ENCODE measurements around the gene ZNF469. TPM values are rescaled to one million over a fixed set of nuclear protein-coding genes. Genes with fewer than 3 reads are reported as not detected.
"Not testable (repeated sequence)": the region's sequence is repeated elsewhere in the genome, so short reads cannot be mapped to it uniquely, and the experiment has no call there.

Gene ZNF469
- polyA plus RNA-seq, 3 donors, result 1.3 to 1.9 (median 1.7) TPM

DNA sequence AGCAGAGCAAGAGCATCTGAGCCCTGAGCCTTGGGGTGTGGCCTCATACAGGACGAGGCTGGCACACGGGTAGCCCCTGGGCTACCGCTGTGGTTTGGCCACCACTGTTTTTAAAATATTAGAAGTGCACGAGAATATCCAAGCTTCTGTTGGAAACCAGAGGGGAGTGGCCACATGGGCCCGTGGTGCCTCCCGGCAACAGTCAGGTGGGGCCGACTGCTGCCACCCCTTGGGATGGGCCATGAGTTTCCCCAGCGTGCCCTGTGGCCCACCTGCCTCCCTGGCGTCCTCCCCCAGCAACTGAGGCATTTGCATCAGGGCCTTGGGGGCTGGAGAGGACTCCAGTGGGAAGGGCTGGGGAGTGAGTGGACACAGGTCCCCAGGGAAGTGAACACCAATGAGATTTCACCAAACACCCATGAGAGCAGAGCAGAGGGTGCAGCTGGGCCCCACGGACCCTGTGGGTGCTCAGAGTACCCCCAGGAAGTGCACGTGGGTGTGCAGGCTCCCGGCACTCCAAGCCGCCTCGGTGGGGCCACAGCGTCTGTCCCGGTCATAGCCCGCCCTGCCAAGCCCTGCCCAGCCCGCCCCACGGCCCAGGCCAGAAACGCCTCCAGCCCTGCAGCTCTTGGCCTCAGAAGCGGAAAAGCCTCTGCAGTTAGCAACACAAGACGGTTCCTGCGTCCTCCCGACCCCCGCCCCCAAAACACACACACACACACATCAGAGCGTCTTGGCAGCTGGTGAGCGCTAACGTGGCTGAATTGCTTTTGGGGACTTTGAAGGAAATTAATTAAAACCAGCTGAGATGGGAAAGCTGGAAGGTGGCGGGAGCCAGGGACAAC lies 22.7 kb downstream of the ZNF469 start:
- no peak for DNase-seq

DNA sequence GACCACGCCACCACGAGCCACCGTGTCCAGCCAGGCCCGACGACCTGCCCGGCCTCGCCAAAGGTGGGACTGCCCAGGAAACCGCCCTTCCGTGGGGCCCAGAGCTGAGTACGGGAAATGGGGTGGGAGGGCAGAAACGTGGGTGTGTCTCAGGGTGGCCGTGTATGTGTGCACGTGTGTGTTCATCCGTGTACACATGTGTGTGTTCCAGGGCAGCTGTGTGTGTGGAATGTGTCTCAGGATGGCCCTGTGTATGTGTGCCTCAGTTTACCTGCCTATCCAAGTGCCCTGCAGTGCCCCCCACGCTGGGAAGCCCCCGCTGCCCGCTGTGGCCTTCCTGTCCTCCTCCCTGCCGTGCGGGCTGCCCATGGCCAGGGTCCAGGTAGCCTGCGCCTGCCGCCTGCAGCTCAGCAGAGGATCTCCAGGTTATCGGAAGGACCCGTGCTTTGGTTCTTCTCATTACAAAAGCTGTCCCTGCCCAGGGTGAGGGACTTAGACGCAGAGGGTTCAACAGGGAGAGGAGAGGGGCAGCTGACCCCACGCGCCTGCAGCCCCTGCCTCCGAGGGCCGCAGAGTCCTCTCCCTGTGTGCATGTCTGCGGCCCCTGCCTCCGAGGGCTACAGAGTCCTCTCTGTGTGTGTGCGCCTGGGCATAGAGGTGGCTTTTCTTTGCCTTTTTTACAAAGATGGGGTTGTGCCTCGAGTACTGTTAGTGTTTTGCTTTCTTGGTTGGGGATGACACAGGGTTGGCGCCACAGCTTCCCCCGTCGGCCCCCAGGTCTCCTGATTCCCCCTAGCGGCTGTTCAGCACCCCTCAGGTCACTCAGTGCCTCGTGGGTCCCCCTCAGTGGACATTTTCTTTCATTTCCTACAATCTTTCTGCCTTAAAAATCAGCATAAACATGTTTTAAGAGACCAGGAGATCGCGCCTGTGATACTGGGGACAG lies 23.6 kb downstream of the ZNF469 start:
- no peak for DNase-seq

DNA sequence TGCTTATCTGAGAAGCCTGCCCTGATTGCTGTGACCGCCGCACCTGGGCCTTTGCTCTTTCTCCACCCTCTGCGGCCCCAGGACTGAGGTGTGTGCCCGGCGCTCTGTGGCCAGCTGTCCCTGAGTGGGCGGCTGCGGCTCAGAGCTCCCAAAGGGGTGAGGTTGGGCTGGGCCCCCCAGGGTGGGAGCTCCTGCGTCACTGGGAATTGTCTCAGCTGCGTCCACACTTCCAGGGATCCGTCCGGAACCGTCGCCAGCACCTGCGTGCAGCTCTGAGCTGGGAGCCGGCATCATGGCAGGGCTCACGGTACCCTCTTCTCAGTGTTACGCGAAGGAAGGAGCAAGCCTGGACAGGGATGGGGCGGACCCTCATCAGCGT lies 24.3 kb downstream of the ZNF469 start:
- no peak for DNase-seq

DNA sequence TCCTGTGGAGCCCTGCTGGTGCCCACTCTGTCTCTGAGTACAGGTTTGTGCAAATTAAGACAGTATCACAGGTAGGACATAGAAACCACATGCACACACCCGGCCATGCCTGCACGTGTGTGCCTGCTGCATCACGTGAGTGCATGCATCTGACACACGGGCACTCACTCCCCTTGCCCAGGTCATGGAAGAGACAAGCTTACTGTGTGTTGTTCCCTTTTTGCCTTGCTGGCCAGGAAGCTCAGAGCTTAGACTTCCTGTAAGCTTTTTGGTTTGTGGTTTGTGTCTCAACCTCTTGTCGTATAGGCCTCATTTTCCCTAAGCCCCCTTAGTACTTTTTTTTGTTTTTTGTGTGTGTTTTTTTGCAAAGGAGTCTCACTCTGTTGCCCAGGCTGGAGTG lies 25.0 kb downstream of the ZNF469 start:
- DNase-seq, result no peak

DNA sequence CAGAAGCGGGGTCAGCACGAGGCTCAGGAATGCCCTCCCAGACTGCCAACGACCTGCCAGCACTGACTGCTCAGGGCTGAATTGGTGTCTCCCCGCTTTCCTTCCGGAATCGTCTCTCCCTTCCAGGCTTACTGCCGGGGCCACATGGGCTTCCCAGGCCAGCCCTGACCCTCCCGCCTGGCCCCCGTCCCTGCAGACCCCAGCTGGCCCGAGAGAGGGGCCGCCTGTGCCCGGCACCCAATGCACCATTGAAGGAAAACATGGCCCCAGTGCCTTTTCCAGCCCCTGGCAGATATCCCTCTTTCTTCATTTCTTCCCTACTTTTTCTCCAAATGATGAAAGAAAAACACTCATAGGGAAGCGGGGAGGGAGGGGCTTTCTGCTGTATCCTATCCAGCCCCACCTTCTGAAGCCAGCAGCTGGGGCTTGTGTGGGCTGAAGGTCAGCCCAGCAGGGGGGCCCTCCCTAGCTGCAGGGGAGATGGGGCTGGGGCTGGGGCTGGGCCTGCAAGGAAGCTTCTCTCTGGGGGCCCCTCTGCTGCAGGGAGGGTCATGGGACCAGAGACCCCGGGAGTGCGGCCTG lies 25.9 kb downstream of the ZNF469 start:
- no peak for DNase-seq

DNA sequence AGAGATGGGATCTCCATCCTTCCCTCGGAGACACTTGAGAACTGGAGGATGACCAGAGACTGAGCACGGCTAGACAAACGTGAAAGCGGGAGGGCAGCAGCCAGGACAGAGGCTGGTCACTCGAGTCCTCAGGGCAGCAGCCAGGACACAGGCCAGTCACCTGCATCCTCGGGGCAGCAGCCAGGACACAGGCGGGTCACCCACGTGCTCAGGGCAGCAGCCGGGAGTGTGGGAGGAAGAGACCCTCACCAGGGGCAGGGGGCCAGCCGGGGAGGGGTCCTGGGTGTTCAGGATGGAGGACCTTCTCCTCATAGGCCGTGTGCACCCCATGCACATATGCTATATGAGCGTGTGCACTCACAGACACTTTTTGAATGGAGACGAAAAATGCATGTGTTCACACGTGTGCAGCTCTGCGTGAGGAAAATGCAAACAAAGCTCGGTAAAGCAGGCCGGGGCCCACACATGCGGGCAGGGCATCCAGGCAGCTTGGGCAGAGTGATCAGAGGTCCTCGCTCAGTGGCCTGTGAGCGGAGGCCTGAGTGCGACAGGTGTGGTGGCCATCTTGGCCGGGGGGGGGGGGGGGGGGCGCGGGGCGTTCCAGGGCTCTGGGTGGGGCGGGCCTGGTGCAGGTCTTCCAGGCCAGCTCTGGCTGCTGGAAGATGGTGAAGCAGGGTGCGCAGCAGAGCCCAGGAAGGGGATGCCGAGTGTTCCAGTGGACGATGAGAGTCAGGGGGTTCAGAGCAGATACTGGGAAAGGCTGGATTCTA lies 26.7 kb downstream of the ZNF469 start:
- DNase-seq, result no peak

DNA sequence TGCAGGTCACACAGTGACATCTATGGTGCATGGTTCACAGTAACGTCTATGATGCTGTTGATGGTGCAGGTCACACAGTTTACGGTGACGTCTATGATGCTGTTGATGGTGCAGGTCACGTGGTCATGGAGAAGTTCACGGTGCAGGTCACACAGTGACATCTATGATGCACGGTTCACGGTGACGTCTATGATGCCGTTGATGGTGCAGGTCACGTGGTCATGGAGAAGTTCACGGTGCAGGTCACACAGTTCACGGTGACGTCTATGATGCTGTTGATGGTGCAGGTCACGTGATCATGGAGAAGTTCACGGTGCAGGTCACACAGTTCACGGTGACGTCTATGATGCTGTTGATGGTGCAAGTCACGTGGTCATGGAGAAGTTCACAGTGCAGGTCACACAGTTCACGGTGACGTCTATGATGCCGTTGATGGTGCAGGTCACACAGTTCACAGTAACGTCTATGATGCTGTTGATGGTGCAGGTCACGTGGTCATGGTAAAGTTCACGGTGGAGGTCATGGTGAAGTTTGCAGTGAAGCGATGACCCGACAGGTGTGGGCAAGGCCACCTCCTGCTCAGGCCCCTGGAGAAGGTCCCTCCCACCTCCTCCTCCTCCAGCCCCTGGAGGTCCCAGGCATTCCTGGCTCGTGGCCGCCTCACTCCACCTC lies 27.7 kb downstream of the ZNF469 start:
- not testable (repeated sequence) for DNase-seq

DNA sequence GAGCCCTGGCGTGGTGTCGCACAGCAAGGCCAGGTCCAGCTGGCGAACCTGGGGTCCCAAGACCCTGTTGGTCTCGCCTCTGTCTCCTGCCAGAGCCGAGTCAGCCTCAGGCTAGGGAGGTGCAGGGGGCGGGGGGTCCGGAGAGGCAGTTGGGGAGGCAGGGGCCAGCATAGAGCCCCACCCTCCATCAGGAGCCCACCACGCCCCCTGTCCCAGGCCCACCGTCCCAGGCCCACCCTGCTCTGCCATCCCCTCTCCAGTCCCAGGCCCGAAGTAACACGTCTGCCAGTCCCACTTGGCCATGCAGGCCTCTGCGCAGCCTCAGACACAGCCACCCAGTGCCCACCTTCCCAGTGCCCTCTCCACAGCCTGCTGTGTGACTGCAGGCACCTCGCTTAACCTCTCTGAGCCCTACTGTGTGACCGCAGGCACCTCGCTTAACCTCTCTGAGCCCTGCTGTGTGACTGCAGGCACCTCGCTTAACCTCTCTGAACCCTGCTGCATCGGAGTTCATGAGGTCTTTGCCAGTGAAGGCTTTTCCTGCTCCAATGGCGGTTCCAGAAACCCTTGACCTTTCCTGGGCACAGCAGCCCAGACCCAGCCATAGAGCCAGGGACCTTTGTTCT lies 29.3 kb downstream of the ZNF469 start:
- no peak for DNase-seq

DNA sequence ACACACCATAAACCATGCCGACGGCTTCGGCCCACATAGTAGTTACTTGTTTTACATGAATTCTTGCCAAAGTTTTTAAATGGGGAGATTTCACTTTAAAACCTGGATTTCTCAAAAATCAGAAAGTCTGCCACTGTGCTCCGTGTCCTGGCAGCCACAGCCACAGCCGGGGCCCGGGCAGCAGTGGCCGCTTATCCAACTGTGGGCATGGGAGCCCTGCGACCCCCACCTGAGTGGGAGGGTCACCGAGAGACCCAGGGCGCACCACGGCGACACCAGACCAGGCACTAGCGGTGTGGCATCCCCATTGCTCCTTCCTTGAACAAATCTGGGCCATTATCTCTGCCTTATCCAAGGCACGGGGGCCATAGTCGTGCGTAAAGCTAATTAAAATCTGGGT lies 30.0 kb downstream of the ZNF469 start:
- DNase-seq, result no peak

DNA sequence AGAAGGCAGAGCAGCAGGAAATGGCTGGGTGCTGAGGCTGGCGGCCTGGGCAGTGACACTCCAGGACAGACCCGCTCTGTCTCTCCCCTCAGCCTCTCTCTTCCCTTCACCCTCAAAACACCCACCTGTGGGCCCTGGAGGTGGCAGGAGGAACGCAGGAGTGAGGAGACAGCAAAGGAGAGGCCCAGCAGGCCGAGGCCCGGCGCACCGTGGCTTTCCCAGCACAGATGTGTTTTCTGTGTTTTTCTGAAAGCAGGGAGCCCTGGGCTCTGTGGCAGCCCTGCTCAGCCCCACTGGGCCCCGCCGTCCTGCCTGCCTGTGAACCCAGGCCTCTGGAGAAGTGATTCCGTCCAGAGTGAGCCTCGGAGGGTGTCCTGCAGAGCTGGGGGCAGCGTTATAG lies 30.5 kb downstream of the ZNF469 start:
- DNase-seq, result no peak

DNA sequence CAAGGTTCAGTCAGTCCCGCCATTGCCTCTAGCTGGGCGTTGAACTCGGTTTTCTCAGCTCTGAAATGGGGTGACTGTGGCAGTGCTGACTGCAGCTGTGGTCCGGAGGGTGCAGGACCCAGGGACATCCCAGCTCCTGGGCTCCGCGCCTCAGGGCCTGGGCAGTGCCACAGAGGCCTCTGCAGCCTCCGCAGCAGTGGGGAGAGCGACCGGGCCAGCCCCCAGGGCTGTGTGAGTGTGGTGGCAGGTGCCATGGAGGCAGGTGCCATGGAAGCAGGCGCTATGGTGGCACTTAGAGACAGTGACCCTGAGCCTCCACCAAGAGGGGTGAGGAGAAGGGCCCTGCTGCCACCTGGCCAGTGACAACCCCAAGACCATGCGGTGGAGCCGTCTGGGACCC lies 30.9 kb downstream of the ZNF469 start:
- no peak for DNase-seq

DNA sequence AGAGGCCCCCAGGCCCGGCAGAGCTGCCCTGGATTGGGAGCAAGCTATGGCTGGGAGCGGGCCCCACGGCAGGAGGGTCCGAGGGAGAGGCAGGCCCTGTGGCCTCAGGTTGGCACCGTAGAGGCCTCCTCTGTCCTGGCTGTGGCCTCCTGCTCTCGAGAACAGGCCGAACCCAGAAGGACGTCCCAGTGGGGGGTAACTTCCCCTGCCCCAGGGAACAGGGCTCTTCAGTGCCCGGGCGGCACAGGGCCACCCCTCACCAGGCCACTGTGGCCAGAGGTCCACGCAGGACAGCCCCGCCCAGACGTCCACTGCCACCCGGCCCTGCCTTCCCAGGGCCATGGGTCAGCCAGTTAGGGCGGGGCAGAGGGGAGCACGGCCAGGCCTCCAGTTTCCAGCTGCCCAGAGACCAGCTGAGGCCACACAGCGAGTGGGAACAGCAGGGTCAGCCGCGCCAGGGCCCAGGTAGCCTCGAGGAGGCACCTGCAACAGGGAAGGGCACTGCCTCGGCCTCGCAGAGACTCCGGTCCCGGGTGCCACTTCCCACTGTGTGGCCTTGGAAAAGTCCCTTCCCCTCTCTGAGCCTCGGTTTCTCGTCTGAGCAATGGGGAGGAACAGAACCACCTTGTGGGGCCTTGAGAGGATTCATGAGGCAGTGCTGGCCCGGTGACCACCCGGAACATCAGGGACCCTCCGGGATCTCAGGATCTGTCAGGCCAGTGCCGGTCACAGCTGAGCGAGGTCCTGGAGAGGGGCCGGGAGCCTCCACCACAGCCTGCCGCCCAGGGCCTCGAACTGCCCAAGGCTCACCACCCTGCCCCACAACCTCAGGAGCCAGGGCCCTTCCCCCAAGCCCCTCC lies 32.0 kb downstream of the ZNF469 start:
- no peak for DNase-seq

DNA sequence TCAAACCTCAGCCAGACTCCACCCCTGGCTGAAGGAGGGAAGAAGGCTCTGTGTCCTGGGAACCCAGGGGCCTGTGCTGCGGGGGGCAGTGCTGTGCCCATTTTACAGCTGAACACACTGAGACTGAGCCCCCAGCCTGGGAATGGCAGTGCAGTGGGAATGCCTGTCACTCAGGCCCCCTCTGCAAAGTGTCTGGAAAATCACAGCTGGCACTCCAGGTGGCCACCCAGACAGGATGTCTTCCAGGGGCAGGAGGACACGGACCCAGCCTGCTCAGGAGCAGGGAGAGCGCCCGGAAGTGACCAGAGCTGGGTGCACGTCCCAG lies 32.6 kb downstream of the ZNF469 start:
- DNase-seq, result no peak

DNA sequence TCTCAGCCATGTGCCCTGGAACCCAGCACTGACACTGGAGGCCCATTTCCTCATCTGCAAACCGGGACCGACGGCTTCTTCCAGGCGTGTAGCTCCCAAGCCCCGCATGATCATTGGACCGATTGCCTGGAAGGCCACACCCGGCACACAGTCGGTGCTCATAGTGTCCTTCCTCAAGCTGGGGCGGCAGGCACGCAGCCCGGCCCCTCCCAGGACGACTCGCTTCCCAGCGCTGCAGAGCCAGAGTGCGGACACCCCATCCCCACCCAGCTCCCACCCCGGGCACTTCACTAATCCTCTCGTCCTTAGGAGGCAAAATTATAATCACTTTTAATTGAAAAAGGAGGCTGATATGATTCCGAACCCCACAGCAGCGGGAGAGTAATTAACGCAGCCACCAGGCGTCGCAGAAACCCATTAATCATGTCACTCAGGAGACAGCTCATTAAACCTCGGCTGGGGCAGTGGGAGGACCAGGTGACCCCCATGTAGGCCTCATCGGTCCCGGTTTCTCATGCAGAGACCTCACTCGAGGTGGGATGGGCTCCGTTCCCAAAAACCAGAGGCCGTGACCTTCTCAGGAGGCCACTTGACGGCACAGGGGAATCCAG lies 33.1 kb downstream of the ZNF469 start:
- DNase-seq, result peak; percentile 61

DNA sequence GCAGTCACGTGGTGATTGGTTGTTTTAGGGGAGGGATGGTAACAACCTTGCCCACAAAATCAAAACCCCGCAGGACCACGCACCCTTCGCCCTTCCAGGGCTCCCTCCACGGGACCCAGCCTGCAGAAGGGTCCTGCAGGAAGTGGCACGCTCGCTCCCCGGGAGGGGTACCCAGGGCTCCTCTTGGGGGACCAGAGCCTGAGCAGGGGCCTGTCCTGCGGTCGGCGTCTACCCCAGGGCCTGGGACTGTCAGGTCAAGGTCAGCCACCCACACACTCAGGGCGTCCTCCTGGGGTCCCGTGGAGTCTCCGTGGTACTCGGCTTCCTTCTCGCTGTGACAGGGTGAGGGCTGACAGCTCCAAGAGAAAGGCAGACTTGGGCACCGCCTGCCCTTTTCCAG lies 33.9 kb downstream of the ZNF469 start:
- DNase-seq, result no peak

DNA sequence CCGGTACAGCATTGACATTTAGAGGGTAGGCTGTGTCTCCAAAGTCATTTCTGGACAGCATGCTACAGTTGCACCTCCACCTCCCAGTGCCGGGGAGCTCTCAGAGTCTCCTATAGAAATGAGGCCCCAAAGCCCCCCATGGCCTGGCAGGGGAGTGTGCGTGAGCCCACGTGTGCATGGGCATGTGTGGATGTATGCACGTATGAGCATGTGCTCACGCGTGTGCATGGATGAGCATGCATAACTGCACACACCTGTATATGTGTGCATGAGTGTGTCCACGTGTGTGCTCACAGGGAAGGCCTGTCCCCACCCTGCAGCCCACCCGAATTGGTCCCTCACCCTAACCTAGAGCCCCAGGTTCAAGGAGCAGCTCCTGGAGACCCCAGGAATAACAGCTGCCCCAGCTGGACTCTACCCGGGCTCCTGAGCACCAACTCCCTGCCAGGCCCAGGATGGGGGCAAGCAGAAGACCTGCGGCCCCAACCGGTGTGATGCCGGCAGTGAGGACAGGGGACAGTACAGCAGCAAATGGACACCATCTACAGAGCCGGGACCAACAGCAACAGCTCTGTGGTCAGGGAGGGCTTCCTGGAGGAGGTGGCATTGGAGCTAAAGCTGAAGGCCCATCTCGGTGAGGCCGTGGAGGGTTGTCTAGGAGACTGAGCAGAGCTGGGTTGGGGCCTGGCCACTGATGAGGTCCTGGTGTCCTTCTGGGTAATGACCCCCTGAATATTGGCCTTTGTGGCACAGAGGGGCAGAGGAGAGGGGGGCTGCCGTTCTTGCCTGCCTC lies 35.1 kb downstream of the ZNF469 start:
- DNase-seq, result no peak

DNA sequence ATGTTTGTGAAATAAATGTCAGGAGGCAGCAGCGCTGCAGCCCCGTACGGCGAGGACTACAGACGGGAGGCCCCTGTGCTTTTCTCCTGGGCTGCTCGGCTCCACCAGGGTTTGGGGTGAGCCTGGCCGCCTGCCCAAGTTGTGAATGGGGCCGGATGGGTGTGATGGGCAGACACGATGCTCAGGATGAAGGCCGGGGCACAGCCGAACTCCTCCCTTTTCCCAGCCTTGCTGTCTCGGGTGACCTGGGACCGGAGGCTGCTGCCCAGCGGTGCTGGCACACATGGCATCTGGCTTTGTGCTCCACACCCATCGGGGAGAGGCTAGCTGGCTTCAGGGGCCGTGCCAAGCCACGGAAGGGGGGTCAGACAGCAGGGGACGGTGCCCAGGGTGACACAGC lies 36.1 kb downstream of the ZNF469 start:
- no peak for DNase-seq

DNA sequence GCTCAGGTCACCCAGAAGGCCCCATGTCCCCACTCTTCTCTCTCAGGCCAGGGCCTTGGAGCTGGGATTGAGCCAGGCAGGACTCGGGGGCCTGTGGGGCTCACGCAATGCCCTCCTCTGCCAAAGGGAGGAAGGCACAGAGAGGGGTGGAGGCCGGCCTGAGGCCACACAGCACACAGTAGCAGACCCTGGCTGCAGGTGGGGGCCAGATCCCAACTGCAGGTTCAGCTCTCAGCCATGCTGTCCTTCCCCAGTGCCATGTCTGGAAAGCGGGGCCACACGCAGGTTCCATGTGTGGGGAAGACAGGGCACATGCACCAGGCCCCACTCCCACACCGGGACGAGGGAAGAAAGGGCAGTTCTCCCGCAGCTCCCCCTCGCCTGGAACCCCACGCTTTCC lies 37.0 kb downstream of the ZNF469 start:
- DNase-seq, result no peak

DNA sequence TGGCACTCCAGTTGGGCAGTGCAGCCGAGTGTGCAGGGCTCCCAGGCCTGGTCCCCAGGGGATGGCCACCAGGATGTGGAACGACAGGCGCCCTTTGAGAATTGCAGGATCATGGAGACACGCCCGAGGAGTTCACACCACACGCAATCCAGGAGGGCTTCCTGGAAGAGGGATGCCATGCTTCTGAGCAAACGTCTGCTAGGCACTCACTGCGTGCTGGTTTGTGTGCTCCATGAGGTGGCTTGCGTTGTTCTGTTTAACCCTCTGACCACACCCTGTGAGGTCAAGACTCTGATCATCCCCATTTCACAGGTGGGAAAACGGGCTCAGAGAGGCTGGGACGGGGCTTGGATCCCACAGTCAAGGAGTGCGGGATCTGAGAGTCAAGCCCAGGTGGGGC lies 37.7 kb downstream of the ZNF469 start:
- no peak for DNase-seq

Data from renal pelvis (tissue), 4 donors.